Esophagus squamous epithelium (tissue), 4 donors: Measurements from ENCODE around the gene GIPC2.

ENCODE experiments used
- POLR2A ChIP-seq, 4 donors: fragments of 450-650 bp; IDR thresholded peaks; one replicate each; pipeline ENCODE4 v1.6.1; 2017; ENCODE audit warnings: antibody characterized with exemption in 4 of 4, mild to moderate bottlenecking in 4 of 4, moderate library complexity in 3 of 4
- TF ChIP-seq, protein P1 (sequence below), 6 experiments: fragments of 450-650 bp in 4 of 6; fragments of 200-600 bp in 2 of 6; sonication (generic) in 2 of 6; IDR thresholded peaks; one replicate each; pipeline ENCODE4 v1.5.1; 2016 to 2019; ENCODE audit warnings: antibody characterized with exemption in 6 of 6, mild to moderate bottlenecking in 4 of 6, moderate library complexity in 4 of 6

DNA sequence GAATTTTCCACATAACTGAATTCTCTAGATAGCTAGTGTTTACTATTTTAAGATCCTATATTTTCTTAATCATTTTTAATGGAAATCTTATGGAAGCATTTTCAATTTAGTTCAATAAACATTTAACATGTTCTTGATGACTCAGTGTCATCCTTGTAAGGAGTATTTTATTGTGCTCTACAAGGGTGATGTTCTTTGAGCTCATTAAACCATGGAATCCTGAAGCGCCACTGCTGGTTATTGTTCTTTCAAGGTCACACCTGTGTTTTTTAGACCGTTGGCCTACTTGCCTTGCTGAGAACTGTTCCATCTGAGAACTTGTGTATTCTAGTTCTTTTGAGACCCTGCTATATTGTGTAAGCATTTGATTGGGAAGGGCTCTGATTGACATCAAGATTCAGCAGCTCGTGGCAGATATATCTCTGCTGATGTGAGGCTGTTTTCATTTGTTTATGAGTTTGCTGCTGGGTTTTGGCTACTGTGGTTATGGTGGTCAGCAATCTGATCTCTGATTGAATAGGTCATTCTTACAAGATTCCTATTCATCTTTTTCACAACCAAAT lies 132.0 kb downstream of the GIPC2 start:
- TF ChIP-seq, protein P1, sequence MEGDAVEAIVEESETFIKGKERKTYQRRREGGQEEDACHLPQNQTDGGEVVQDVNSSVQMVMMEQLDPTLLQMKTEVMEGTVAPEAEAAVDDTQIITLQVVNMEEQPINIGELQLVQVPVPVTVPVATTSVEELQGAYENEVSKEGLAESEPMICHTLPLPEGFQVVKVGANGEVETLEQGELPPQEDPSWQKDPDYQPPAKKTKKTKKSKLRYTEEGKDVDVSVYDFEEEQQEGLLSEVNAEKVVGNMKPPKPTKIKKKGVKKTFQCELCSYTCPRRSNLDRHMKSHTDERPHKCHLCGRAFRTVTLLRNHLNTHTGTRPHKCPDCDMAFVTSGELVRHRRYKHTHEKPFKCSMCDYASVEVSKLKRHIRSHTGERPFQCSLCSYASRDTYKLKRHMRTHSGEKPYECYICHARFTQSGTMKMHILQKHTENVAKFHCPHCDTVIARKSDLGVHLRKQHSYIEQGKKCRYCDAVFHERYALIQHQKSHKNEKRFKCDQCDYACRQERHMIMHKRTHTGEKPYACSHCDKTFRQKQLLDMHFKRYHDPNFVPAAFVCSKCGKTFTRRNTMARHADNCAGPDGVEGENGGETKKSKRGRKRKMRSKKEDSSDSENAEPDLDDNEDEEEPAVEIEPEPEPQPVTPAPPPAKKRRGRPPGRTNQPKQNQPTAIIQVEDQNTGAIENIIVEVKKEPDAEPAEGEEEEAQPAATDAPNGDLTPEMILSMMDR (IDR thresholded peaks at IDR 0.05): no peak
- TF ChIP-seq POLR2A (IDR thresholded peaks at IDR 0.05): no peak
